Endodermal cell (in vitro differentiated cells): ENCODE data around the gene GEMIN5. TPM values are rescaled to one million over a fixed set of nuclear protein-coding genes. Genes with fewer than 3 reads are reported as not detected.

ENCODE experiments used
- DNase-seq: peaks from one replicate; pipeline ENCODE4 v3.0.0-alpha.2; 2017
- H3K27ac ChIP-seq: 2 replicates; pipeline ENCODE4 v1.5.1; 2013; ENCODE audit warnings: mild to moderate bottlenecking, low read depth, low read length, moderate library complexity
- H3K27me3 ChIP-seq: 2 replicates; pipeline ENCODE4 v1.6.1; 2013; ENCODE audit warnings: mild to moderate bottlenecking, low read length, moderate library complexity; ENCODE audit not compliant: insufficient read depth, control insufficient read depth, poor library complexity, severe bottlenecking
- H3K36me3 ChIP-seq: 2 replicates; pipeline ENCODE4 v1.7.0; 2013; ENCODE audit warnings: mild to moderate bottlenecking, low read length, moderate library complexity; ENCODE audit not compliant: control insufficient read depth, insufficient read depth
- H3K4me1 ChIP-seq: one replicate; pipeline ENCODE4 v1.7.0; 2013; ENCODE audit warnings: low read length; ENCODE audit not compliant: control insufficient read depth, insufficient read depth
- H3K4me3 ChIP-seq: 2 replicates; pipeline ENCODE4 v1.5.1; 2013; ENCODE audit warnings: mild to moderate bottlenecking, low read length, moderate library complexity
- H3K9ac ChIP-seq: 2 replicates; pipeline ENCODE4 v1.6.1; 2013; ENCODE audit warnings: mild to moderate bottlenecking, low read length, moderate library complexity; ENCODE audit not compliant: poor library complexity, severe bottlenecking; ENCODE audit errors: extremely low read depth
- H3K9me3 ChIP-seq: 2 replicates; pipeline ENCODE4 v1.6.1; 2013; ENCODE audit warnings: mild to moderate bottlenecking, low read length, moderate library complexity; ENCODE audit not compliant: control insufficient read depth
- H3K27ac Mint-ChIP-seq: 2 replicates; pipeline ENCODE4 v1.8.0; 2020; ENCODE audit warnings: mixed read lengths
- H3K27me3 Mint-ChIP-seq: 2 replicates; pipeline ENCODE4 v1.8.0; 2021; ENCODE audit warnings: mild to moderate bottlenecking, mixed read lengths; ENCODE audit not compliant: insufficient read depth
- H3K36me3 Mint-ChIP-seq: 2 replicates; pipeline ENCODE4 v1.8.0; 2020; ENCODE audit warnings: low read depth, mixed read lengths
- H3K4me1 Mint-ChIP-seq: 2 replicates; pipeline ENCODE4 v1.8.0; 2020; ENCODE audit warnings: mixed read lengths
- H3K4me3 Mint-ChIP-seq: 2 replicates; pipeline ENCODE4 v1.8.0; 2020; ENCODE audit warnings: mild to moderate bottlenecking, moderate library complexity, mixed read lengths
- H3K9me3 Mint-ChIP-seq: 2 replicates; pipeline ENCODE4 v1.8.0; 2020; ENCODE audit warnings: mild to moderate bottlenecking, mixed read lengths
- WGBS, 2 experiments: methylation state at CpG; one replicate each; pipeline versions ENCODE4 v1.1.5 to v1.1.7; 2013; ENCODE audit warnings: missing lambda C conversion rate in 2 of 2, mixed read lengths in 1 of 2; ENCODE audit not compliant: insufficient coverage in 1 of 2, insufficient read length in 1 of 2; 5-methylcytosine and 5-hydroxymethylcytosine counted together
- total RNA-seq, 2 donors: library from RNA; stranded (reverse); fragmentation: NEBNext Ultra II Directional in 1 of 2; extraction: Animal tissue kit (Norgen Biotek cat#: 25700) in 1 of 2; gene quantifications; 2 replicates in 1 of 2; 3 replicates in 1 of 2; pipeline ENCODE4 v1.2.1, GENCODE V29; 2021
- TF ChIP-seq, protein P1 (sequence below): fragments of 200-600 bp; sonication (generic); conservative IDR thresholded peaks from 2 replicates; pipeline ENCODE4 v1.5.0; 2021; ENCODE audit warnings: antibody characterized with exemption, mild to moderate bottlenecking

Gene GEMIN5
- total RNA-seq, 2 donors from 2014 or later: 25.6 to 26.4 TPM

DNA sequence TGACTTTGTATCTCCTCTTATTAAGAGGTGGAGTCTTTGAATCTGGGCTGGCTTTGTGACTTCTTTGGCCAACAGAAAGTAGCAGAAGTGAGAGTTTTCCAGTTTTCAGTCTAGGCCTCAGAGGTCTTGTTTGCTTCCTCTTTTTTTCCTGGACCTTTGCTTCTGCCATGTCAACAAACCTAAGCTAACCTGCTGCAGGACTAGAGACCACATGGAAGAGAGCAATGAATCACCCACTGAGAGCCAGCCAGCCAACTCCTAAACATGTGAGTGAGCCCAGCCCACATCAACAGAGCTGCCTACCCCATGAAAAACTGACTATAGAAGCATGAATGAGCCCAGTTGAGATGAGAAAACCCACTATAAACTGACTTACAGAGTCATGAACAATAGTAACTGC is 32.7 kb upstream of the GEMIN5 start:
- TF ChIP-seq, protein P1, sequence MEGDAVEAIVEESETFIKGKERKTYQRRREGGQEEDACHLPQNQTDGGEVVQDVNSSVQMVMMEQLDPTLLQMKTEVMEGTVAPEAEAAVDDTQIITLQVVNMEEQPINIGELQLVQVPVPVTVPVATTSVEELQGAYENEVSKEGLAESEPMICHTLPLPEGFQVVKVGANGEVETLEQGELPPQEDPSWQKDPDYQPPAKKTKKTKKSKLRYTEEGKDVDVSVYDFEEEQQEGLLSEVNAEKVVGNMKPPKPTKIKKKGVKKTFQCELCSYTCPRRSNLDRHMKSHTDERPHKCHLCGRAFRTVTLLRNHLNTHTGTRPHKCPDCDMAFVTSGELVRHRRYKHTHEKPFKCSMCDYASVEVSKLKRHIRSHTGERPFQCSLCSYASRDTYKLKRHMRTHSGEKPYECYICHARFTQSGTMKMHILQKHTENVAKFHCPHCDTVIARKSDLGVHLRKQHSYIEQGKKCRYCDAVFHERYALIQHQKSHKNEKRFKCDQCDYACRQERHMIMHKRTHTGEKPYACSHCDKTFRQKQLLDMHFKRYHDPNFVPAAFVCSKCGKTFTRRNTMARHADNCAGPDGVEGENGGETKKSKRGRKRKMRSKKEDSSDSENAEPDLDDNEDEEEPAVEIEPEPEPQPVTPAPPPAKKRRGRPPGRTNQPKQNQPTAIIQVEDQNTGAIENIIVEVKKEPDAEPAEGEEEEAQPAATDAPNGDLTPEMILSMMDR: no peak
- H3K4me1 Mint-ChIP-seq: peaks cover 9% of the 10 kb centered on the region
- no peak overlapping the region for H3K27ac Mint-ChIP-seq
- Histone ChIP-seq H3K4me1 (no peaks in the 10 kb centered on the region), H3K27me3 (no peaks in the 10 kb centered on the region), H3K27ac (no peak overlapping the region), H3K9me3 (peaks cover 7% of the 10 kb centered on the region), H3K9ac (no peak overlapping the region), H3K4me3 (no peak overlapping the region), H3K36me3 (peaks cover 84% of the 10 kb centered on the region)
- no peak overlapping the region for H3K4me3 Mint-ChIP-seq
- no peak for DNase-seq
- no peaks in the 10 kb centered on the region for H3K27me3 Mint-ChIP-seq
- peaks cover 2% of the 10 kb centered on the region for H3K9me3 Mint-ChIP-seq
- peaks cover 38% of the 10 kb centered on the region for H3K36me3 Mint-ChIP-seq

DNA sequence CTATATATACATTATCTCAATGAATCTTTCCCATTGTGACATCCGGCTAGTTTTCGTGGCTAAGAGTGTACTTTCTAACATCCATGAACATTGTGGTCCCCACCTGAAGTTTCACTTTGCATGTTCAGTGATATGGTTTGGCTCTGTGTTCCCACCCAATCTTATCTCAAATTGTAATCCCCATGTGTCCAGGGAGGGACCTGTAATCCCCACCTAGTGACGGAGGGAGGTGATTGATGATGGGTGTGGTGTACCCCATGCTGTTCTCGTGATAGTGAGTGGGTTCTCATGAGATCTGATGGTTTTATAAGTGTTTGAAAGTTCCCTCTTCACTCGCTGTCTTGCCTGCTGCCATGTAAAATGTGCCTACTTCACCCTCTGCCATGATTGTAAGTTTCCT is 30.9 kb upstream of the GEMIN5 start:
- Mint-ChIP-seq H3K27ac (no peak overlapping the region), H3K9me3 (no peaks in the 10 kb centered on the region), H3K36me3 (peaks cover 45% of the 10 kb centered on the region), H3K4me1 (peaks cover 8% of the 10 kb centered on the region), H3K27me3 (no peaks in the 10 kb centered on the region), H3K4me3 (no peak overlapping the region)
- Histone ChIP-seq H3K9me3 (no peaks in the 10 kb centered on the region), H3K36me3 (peaks cover 83% of the 10 kb centered on the region), H3K9ac (no peak overlapping the region), H3K27me3 (no peaks in the 10 kb centered on the region), H3K27ac (no peak overlapping the region), H3K4me1 (no peaks in the 10 kb centered on the region), H3K4me3 (no peak overlapping the region)
- no peak for DNase-seq
- WGBS, 2 experiments: 73 to 92% methylated on average over 2 to 5 of the region's 5 CpGs
- TF ChIP-seq, protein P1: no peak

DNA sequence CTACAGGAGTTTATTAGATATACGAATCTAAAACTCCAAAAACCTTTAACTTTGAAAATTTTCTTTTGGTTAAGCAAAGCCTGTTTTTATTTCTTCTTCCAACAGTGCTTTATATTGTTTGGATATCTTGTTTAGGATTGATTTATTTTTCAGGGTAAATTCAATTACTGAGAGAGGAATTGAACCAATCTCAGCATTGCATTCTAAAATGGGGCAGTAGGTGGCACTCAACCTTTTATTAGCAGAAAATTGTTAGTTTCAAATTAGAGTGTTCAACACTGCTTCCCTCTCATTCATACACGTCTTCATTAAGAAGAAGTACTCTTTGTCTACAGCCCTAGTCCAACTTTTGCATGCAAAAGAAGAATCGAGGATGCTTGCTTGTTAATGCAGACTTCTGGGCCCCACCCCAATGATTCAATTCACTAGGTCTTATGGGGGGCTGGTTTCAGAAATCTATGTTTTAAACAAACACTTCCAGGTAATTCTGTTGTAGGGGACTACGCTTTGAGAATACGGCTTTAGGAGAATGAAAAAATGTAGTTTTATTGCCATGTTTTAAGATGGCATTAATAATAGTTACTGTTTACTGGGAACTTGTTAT is 29.5 kb upstream of the GEMIN5 start:
- H3K36me3 Mint-ChIP-seq: peaks cover 51% of the 10 kb centered on the region
- Histone ChIP-seq H3K27ac (no peak overlapping the region), H3K9me3 (no peaks in the 10 kb centered on the region), H3K4me1 (no peaks in the 10 kb centered on the region), H3K4me3 (no peak overlapping the region), H3K27me3 (no peaks in the 10 kb centered on the region), H3K36me3 (peaks cover 84% of the 10 kb centered on the region), H3K9ac (no peak overlapping the region)
- no peaks in the 10 kb centered on the region for H3K9me3 Mint-ChIP-seq
- H3K27me3 Mint-ChIP-seq: no peaks in the 10 kb centered on the region
- H3K4me3 Mint-ChIP-seq: no peak overlapping the region
- peaks cover 8% of the 10 kb centered on the region for H3K4me1 Mint-ChIP-seq
- no peak overlapping the region for H3K27ac Mint-ChIP-seq
- WGBS, 2 experiments: 91 to 94% methylated on average over 4 to 5 of the region's 5 CpGs
- TF ChIP-seq, protein P1: peak; percentile 75
- DNase-seq: no peak
